Ectodermal cell (in vitro differentiated cells): Measurements from ENCODE around the gene SLF2.
"Not testable (repeated sequence)": the region's sequence is repeated elsewhere in the genome, so short reads cannot be mapped to it uniquely, and the experiment has no call there.

Experiments used
- H3K27ac ChIP-seq: 2 replicates; pipeline ENCODE4 v1.7.0; 2013; ENCODE audit warnings: mild to moderate bottlenecking, low read depth, low read length; ENCODE audit not compliant: insufficient read depth, poor library complexity, severe bottlenecking
- H3K27me3 ChIP-seq: 2 replicates; pipeline ENCODE4 v1.7.0; 2013; ENCODE audit warnings: mild to moderate bottlenecking, low read length; ENCODE audit not compliant: insufficient read depth, control insufficient read depth, poor library complexity, severe bottlenecking
- H3K36me3 ChIP-seq: one replicate; pipeline ENCODE4 v1.7.0; 2013; ENCODE audit warnings: low read length; ENCODE audit not compliant: control insufficient read depth, insufficient read depth
- H3K4me1 ChIP-seq: one replicate; pipeline ENCODE4 v1.7.0; 2013; ENCODE audit warnings: low read length; ENCODE audit not compliant: control insufficient read depth, insufficient read depth
- H3K4me3 ChIP-seq: 2 replicates; pipeline ENCODE4 v1.7.0; 2013; ENCODE audit warnings: low read depth, low read length, control low read depth; ENCODE audit not compliant: insufficient read depth
- H3K9me3 ChIP-seq: 2 replicates; pipeline ENCODE4 v1.7.0; 2013; ENCODE audit warnings: mild to moderate bottlenecking, low read length, moderate library complexity; ENCODE audit not compliant: control insufficient read depth
- WGBS, 2 experiments: methylation state at CpG; one replicate each; pipeline ENCODE4 v1.1.7; 2013; ENCODE audit warnings: missing lambda C conversion rate in 2 of 2; 5-methylcytosine and 5-hydroxymethylcytosine counted together

Gene SLF2

DNA sequence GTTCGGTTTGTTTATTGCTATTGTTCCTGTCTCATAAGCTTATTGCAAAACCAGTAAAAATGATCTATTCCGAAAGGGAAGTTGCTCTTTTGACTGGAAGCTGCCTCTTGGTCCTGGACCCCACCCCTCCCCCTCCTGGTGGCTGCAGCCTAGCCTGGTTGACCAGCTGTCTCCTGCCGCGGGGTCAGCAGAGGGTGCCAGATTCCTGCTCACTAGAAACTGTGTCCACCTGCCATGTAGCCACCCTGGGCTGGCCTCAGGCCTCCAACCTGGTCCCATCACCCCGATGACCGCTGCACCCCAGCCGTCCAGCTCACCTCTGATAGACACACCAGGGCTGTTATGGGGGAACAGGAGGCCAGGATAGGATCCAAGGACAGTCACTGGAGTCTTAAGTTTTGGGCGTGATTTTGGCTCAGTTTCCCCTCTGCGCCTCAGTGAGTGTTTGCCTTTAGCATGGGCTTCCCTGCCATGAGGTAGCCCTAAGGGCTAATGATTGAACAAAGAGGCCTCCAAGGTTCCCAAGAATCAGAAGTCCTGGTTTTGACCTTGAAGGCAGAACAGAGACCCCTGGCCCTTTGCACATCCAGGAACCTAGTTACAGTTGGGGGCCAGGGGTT lies 32.9 kb upstream of the SLF2 start:
- no peaks in the 10 kb centered on the region for H3K9me3 ChIP-seq
- no peak overlapping the region for H3K27ac ChIP-seq
- 85 to 89% methylated on average over 9 of the region's 9 CpGs for WGBS, 2 experiments
- peaks cover 14% of the 10 kb centered on the region for H3K27me3 ChIP-seq
- H3K4me3 ChIP-seq: no peak overlapping the region
- peaks cover 22% of the 10 kb centered on the region for H3K4me1 ChIP-seq
- H3K36me3 ChIP-seq: no peaks in the 10 kb centered on the region

DNA sequence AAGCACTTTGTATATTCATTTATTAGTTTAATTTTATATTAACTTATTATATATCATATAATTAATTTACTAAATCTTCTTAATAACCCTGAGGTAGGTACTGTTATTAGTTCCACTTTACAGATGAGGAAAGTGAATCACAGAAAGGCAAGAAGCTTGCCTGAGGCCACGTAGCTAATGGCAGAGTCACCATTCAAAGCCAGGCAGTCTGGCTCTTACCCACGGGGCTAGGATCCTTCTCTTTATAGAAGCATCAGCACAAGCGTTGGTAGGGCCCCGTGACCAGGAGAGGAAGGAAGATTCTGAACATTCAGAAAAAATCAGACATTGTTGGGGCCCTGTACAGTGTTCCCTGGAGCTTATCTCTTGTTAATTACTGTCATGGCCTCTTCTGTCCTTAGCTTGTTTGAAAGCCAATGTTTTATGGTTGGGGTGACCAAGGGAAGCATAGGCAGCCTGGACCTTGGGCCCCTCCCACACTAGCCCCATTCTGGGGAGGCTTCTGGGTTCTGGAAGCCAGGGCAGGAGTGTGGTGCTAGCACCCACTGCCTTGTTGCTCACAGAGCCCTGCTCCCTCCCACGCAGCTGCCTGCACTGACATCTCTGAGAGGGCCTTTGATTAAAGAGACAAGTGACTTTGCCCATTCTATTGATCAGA lies 31.1 kb upstream of the SLF2 start:
- Histone ChIP-seq H3K4me3 (no peak overlapping the region), H3K27ac (no peak overlapping the region), H3K4me1 (peaks cover 14% of the 10 kb centered on the region), H3K9me3 (no peaks in the 10 kb centered on the region), H3K27me3 (peaks cover 14% of the 10 kb centered on the region), H3K36me3 (no peaks in the 10 kb centered on the region)
- 80 to 85% methylated on average over 5 of the region's 5 CpGs for WGBS, 2 experiments

DNA sequence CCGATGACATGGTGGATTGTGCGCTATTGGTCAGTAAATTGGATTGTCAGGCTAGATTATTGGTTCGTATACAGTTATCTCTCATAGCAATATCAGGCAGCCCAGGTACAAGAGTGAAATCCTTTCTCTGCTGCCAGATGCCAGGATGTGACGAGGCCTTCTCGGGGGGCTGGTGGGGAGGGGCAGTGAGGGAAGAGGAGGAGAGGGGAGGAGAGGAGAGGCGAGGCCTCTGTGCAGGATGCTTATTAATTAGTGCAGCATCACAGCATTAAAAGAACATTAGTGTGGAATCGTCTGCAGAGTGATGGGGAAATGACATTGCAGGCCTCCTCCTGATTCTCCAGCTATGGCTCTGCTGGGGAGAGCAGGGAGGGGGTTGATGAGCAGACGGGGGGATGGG lies 30.5 kb upstream of the SLF2 start:
- peaks cover 14% of the 10 kb centered on the region for H3K4me1 ChIP-seq
- no peak overlapping the region for H3K4me3 ChIP-seq
- H3K9me3 ChIP-seq: no peaks in the 10 kb centered on the region
- WGBS, 2 experiments: 80 to 83% methylated on average over 8 of the region's 8 CpGs
- no peak overlapping the region for H3K27ac ChIP-seq
- no peaks in the 10 kb centered on the region for H3K36me3 ChIP-seq
- H3K27me3 ChIP-seq: peaks cover 10% of the 10 kb centered on the region

DNA sequence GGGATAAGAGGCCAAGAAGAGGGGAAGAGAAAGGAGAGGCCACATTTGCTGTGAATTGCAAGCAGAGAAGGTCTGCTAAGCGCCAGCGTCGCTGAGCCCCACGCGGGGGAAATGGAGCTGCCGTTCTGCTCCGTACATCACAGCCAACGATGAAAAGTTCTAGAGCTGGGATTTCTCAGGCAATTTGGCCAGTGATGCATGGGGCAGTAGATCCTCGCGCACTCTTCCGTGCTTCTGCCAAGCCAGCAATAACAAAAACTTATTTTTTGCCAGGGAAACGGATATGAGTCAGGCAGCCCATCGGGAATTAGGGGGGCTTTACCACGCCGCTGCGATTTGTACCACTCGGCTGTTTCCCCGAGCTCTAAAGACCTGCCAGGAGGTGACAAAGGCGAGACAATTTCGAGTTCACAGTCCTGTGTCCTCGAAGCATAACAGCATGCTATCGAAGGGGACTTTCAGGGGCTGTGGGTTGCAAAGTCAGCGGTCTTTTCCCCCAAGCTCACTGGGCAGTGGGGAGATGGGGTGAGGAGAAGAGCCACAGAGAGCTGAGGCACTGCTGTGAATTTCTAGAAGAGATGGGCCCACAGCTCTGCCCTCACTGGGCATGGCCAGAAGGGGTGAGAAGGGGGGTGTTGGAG lies 30.0 kb upstream of the SLF2 start:
- no peak overlapping the region for H3K27ac ChIP-seq
- H3K36me3 ChIP-seq: no peaks in the 10 kb centered on the region
- WGBS, 2 experiments: 91 to 92% methylated on average over 23 of the region's 23 CpGs
- H3K9me3 ChIP-seq: no peaks in the 10 kb centered on the region
- no peak overlapping the region for H3K4me3 ChIP-seq
- H3K27me3 ChIP-seq: peaks cover 6% of the 10 kb centered on the region
- H3K4me1 ChIP-seq: peaks cover 14% of the 10 kb centered on the region

DNA sequence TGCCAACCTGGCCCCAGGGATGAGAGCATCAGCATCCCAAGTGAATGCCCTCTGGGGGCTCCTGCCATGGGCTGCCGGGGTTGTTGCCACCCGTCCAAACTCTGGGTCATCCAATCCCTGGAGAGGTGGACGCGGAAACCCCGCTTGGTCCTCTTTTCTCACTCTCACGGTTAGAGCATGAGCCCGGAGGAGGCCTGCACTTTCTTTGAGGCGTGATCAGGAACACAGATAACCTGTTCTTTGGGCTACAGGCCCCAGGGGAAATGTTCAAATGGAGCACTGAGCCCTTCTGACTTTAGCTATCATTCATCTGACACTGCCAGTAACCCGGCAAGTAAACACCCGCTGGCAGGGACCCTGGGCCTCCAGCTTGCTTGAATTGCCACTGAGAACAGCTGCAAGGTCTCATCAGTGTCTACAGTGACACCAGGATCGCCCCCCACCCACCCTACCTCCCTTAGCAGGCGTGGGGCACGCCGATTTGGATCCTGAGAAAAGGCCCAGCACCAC lies 29.4 kb upstream of the SLF2 start:
- Histone ChIP-seq H3K27me3 (peaks cover 6% of the 10 kb centered on the region), H3K9me3 (no peaks in the 10 kb centered on the region), H3K27ac (no peak overlapping the region), H3K36me3 (no peaks in the 10 kb centered on the region), H3K4me1 (peaks cover 11% of the 10 kb centered on the region), H3K4me3 (no peak overlapping the region)
- WGBS, 2 experiments: 90 to 91% methylated on average over 14 of the region's 14 CpGs

DNA sequence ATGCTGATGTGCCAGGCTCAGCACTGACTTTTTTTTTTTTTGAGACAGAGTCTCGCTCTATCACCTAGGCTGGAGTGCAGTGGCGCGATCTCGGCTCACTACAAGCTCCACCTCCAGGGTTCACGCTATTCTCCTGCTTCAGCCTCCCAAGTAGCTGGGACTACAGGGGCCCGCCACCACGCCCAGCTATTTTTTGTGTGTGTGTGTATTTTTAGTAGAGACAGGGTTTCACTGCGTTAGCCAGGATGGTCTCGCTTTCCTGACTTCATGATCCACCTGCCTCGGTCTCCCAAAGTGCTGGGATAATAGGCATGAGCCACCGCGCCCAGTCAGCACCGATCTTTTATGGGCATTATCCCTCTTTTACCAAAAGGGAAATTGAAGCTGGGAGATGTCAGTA lies 27.2 kb upstream of the SLF2 start:
- not testable (repeated sequence) for H3K4me3 ChIP-seq, H3K27ac ChIP-seq, H3K27me3 ChIP-seq, H3K9me3 ChIP-seq, H3K36me3 ChIP-seq
- H3K4me1 ChIP-seq: peaks cover 10% of the 10 kb centered on the region
- WGBS, 2 experiments: 89 to 96% methylated on average over 13 of the region's 13 CpGs

DNA sequence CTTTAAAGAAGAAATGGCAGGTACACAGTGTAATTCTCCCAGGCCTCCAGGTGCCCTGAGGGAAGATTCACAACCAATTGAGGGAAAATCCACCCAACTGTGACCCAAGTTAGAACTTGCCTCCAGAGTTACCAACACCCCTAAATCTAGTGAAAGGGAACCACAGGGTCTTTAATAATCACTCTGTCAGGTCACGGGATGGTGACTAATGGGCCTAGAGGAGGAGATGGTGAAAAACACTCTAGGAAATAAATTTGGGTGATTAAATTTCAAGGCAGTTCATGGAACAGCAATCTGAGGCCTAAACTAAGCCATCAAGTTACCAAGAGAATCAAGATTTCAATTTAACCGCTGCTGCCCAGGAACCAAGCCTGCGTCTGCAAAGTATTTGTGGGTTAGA lies 26.7 kb upstream of the SLF2 start:
- 94 to 97% methylated on average over 3 of the region's 3 CpGs for WGBS, 2 experiments
- Histone ChIP-seq H3K4me3 (no peak overlapping the region), H3K9me3 (no peaks in the 10 kb centered on the region), H3K36me3 (no peaks in the 10 kb centered on the region), H3K27me3 (no peaks in the 10 kb centered on the region), H3K4me1 (peaks cover 10% of the 10 kb centered on the region), H3K27ac (no peak overlapping the region)

DNA sequence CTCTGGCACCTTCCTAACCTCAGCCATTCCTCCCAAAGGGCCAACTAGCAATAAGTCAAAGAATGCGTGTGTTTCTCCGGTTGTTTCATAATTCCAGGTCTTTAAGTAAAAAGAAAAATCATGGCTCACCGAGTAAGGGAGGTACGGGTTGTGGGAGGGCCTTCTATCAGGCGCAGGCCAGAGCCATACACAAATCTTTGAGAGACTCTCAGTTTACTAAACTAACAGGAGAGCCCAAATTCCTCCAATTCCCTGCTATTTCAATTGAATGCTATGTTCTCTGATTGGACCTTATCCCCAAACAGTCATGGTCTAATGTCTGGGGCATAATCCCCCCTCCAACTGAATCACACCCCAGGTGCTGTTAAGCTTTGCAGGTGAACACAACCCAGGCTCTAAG lies 26.2 kb upstream of the SLF2 start:
- 90 to 93% methylated on average over 5 of the region's 5 CpGs for WGBS, 2 experiments
- Histone ChIP-seq H3K36me3 (no peaks in the 10 kb centered on the region), H3K4me1 (peaks cover 10% of the 10 kb centered on the region), H3K4me3 (no peak overlapping the region), H3K9me3 (no peaks in the 10 kb centered on the region), H3K27me3 (no peaks in the 10 kb centered on the region), H3K27ac (no peak overlapping the region)

DNA sequence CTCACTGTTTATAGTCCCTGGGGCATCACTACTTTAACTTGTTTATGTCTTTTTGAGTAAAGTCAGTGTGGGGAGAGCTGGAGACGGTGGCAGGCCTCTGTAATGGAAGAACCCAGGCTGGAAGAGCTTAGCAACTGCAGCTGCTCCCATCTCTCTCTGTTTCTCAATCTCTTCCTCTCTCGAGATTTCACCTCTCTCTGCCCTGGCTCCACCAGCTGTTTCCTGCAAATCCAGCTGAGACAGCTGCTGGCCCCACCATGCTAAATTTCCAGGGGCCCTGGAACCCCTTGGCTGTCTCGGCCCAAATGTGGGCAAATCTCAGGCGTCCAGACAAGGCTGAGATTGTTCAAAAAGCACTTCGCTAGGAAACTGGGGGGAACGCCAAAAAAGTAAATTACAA lies 25.8 kb upstream of the SLF2 start:
- Histone ChIP-seq H3K4me1 (peaks cover 7% of the 10 kb centered on the region), H3K27ac (no peak overlapping the region)

DNA sequence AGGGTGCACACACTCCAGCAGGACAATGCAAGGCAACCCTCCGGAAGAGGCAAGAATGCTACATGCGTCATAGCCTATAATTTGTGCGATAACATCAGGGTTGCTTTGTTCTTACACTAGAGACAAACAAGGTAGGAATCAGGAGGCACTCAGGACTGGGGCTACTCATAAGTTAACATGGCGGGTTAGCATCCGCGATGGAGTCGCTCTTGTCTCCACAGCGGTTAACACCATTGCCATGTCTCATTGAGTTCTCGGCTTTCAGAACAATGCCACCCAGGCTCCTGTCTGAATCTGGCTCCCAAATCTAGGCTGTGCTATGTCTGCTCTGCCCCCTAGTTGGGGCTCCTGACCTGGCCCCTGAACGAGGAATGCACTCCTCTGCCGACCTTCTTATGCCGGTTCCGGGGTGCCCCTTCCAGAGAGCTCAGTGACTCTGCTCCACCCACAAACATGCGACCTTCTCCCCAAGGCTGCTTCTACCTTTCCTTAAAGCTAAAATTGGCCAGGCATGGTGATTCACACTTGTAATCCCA lies 24.9 kb upstream of the SLF2 start:
- no peaks in the 10 kb centered on the region for H3K27me3 ChIP-seq
- no peak overlapping the region for H3K4me3 ChIP-seq
- H3K27ac ChIP-seq: no peak overlapping the region
- 90 to 91% methylated on average over 14 of the region's 14 CpGs for WGBS, 2 experiments
- no peaks in the 10 kb centered on the region for H3K9me3 ChIP-seq
- no peaks in the 10 kb centered on the region for H3K4me1 ChIP-seq
- H3K36me3 ChIP-seq: no peaks in the 10 kb centered on the region

More for the DNA sequence above, 25.8 kb upstream of the SLF2 start:
- Histone ChIP-seq H3K9me3 (no peaks in the 10 kb centered on the region), H3K4me3 (no peak overlapping the region), H3K27me3 (no peaks in the 10 kb centered on the region), H3K36me3 (no peaks in the 10 kb centered on the region)
- 78 to 91% methylated on average over 6 of the region's 6 CpGs for WGBS, 2 experiments
